ENCODE measurements around the gene C15orf39.
"Not testable (repeated sequence)": the region's sequence is repeated elsewhere in the genome, so short reads cannot be mapped to it uniquely, and the experiment has no call there.

C15orf39 gene

DNA sequence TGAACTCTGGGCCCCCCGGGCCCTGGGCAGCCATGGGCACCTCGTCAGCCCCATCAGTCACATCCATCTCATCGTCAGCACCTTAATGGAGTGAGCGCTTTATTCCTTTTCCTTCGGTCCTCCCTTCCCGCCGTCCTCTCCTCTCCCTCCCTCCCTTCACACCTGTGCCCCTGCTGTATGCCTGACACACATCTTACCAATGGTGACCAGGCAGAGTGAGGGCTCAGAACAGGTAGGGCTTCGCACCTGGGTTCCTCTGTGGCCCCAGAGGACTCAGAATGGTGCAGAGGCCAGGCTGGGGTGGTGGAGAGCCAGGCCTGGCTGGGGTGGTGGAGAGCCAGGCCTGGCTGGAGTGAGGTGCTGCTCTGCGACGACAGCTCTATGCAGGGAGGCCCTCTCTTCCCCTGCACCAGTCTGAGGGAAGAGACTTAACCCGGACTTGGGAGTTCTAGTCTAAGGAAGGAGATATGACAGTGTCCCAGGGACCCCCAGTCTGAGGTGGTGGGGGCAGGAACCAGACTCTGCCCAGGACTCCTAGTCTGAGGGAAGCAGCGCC is 11.6 kb downstream of the C15orf39 start:
- no peak for DNase-seq

DNA sequence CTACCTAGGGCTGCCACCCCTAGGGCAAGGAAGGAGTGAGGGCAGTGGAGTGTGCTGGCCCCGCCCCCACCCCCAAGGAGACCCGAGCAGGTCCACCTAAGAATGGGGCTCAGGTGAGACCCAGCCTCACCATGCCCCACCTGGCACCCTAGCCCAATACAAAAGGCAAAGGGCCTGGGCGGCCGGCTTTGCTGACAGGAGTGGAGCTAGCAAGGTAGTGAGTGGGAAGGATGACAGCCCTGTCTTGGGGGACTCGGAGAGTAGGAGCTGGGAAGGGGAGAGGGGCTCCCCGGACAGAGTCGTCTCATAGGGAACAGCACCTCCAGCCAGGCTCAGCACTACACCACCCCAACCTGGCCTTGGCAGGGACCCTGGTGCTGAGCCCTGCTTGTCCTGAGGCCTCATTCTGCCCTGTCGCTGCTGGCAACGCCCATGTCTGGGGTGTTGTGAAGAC is 12.1 kb downstream of the C15orf39 start:
- DNase-seq, result no peak

DNA sequence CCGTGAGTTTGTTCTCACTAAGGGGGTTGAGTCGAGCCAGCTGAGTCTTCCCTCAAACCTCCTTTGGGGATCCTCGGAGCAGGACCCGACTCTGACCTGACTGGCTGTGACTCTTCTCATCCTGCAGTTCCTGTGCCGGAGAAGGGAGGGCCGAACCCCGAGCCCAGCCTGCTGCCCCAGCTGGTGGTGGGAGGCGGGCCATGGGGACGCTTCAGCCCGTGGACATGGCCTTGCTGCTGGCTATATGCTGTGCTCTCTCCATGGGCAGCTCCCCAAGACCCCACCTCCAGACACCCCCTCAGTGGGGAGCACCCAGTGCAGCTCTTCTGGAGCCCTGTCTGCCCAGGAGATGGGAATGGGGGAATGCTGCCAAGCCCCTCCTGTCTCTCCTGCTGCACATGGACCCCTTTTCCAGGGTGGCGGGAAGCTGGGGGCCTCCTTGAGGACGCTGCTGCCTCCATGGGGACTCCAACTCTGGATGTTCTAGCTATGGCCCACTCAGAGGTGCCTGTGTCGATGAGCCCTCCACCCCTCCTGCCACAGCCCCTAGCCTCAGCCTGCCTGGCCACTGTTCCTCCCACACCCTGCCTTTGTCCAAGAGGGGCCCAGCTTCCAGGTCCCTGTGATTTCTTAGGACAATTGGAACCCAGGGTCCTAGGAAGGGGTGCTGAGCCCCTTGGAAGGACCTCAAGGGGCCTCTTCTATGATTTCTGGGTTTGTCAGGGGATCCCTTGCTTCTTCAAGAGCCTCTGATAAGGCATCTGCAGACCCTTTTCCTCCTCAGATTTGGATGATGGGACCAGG is 12.8 kb downstream of the C15orf39 start:
- DNase-seq, result no peak

DNA sequence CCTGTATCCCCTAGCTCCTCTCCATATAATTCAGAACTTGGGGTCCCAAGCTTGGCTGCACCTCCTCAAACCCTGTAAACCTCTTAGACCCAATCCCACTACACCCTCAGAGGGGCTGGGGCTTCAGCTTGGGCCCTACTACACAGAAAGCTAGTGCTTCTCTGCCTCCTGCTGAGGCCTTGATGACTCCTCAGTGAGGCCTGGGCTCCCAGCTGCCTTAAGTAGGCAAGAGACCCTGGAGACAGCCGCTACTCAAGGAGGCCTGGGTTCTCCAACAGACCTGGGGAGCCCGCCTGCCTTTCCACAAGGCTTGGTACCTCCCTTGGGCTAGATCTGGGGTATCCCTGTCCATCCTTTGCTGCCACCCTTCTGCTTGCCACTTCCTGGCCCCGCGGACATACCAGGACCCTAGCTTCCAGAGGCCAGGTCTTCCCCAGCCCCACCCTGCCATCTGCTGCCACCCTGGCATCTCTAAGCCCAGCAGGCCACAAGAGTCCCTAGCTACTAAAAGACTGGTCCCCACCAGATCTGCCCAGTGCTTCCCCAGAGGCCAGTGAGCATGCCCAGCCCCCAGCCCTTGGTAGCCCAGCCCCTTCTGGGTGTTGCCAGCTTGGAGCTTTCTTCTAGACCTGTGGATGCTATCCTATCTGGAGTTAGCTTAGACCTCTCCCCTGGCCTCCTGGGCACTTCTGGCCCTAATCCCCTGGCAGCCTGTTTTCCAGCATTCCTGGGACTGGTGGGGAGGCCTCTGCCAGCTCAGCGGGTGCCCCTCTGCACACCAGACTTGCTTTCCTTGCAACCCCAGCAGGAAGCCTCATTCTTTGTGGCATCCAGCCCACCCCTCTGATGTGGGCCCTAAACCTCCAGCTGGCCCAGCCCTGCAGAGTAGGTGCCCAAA is 13.7 kb downstream of the C15orf39 start:
- no peak for DNase-seq

DNA sequence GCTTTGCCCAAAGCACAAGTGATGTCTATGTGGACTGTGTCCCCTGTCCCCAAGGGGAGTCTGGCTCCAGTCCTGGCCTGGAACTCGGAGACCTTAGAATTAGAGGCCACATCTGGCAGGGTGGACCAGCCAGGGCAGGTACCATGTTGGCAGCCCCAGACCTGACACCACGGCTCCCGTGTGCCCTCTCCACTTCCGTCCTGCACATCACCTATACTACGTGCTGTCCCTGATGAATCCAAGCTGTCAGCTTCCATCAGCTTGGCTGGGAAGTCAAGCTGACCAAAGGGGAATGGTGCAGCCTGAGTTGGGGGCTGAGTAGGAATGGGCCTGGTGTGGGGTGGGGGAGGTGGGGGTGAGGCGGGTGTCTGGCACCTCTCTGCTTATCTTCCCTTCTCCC is 15.3 kb downstream of the C15orf39 start:
- DNase-seq, result no peak

DNA sequence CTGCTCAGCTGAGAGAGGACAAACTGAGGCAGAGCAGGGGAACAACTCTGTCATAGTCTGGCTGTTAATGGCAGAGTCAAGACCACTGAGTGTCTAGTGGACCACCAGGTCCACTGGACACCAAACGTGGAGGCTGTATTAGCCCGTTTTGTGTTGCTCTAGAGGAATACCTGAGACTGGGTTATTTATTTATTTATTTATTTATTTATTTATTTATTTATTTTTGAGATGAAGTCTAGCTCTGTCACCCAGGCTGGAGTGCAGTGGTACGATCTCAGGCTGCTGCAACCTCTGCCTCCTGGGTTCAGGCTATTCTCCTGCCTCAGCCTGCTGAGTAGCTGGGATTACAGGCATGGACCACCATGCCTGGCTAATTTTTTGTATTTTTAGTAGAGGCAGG is 15.9 kb downstream of the C15orf39 start:
- DNase-seq, result not testable (repeated sequence)

DNA sequence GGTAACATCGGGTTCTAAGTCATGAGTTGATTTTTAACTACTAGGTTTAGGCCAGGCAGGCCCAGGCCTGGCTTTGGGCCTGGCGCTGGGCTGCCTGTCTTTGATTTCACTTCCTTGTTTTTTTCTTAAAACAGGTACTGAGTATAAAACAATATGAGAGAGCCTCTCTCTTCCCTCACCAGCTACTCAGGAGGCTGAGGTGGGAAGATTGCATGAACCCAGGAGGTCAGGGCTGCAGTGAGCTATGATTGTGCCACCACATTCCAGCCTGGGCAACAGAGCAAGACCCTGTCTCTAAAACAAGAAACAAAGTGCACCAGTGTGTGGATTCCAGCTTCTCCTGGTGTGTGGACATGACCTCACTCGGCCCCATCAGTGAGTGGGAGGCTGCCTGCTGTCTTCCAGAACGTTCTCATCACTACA is 17.8 kb downstream of the C15orf39 start:
- DNase-seq, result not testable (repeated sequence)

DNA sequence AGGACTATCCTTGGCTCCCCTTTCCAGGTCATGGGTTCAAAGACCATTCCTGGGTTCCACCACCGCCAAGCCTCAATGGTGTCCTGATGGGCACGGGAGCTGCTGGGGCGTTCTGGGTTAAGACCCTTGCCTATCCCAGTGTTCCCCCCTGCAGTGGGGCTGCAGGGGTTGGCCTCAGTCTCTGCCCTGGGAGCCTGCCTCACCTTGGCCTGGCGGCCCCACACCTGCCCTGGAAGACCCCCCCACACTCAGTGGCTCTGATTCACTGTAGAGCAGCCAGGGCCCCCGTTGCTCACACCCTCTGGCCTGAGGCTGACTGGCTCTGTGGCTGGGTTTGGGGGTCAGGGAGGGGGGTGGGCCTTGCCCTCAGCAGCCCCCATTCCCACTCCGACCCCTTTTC is 22.0 kb downstream of the C15orf39 start:
- DNase-seq, result no peak

DNA sequence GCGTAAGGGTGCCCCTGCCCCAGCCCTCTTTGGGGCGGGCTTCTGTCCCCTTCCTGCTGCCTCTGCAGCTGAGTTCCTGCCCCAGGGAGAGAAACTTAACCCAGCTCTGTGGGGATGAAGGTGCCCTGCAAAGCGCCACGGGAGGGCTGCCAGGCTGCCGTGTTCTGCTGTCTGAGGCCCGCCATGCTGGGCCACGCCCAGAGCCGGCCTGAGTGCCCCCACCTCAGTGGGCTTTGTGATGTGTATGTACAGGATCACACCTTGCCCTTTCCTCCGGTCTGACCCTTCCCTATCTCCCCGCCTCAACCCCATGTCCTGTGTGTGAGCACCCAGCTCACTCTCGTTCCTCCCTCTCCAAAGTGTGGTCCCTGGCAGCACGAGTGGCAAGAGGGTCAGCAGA is 22.6 kb downstream of the C15orf39 start:
- no peak for DNase-seq

DNA sequence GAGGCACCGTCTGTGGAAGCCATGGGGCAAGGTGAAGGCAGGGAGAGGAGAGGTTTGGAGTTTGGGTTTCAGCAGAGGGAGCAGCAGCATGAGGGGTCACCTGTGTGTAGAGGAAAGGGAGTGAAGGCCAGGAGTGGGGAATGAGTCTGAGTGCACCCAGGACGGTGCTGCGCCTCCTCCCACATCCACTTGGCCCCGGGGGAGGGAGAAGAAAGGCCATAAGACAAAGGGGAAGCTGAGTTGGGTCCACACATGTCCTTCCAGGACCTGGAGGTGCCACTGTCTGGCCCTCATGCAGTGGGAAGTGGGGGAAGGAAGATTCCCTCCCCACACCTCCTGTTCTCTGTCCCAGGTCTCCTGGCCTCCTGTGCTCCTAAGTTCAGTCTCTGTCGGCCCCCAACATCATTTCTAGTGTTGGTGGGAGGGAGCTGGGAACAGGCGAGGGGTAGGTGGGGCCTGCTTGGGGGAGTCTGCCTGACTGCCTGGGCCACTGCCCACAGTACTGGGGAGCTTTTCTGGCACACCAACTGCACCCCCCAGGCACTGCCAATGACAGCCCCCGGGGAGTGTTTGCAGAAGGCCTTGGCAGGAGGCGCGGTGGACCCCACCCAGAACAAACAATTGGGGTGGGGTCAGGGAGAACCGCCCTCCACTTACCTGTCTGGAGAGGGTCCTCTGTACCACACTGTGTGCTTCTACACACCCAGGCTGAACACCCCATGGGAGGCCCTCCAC is 23.6 kb downstream of the C15orf39 start:
- DNase-seq, result not testable (repeated sequence)

DNA sequence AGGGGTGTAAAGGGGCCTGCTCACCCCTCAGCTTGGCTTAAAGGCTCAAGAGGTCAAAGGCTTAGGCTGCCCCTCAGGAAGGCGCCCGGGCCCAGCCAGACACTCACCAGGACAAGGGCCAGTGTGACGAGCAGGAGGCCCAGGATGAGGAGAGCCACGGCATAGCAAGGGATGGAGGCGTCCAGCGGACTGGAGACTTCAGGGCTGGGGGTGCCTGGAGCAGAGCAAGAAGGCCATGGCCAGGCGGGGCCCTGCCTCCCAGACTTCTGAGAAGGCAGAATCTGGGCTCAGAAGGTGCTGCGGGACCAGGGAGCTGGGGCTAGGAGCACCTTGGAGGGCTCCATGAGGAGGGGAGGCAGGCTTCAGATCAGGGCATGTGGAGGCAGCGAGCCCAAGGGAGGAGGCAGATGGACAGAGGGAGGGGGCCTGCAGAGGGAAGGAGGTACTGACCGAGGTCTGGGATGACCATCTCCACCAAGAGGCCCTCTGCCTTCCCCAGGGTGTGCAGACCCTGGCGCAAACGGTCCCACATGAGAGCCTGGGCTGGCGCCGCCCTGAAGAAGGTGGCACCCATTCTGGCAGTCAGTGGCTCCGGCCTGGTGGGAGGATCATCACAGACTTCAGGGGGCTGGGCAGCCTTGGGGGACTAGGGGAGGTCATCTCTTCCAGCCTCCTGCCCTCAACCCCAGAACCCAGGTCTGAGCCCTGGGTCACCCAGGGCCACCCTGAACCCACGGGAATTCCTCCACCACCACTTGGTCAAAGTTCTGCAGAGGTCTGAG is 24.5 kb downstream of the C15orf39 start:
- DNase-seq, result no peak

DNA sequence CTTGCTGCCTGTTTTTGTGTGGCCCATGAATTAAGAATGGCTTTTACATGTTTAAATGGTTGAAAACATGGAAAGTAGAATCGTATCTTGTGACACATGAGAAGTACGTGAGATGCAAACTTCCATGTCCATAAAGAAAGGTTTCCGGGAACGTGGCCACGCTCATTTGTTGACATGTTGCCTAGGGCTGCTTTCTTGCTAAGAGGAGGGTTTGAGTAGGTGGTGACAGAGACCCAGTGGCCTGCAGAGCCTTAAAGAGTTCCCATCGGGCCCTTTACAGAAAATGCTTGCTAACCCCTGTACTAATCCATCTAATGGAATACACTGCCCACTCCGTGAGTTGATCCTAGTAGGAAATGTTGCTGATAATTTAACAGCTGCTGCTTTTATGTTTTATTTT is 25.4 kb downstream of the C15orf39 start:
- not testable (repeated sequence) for DNase-seq

DNA sequence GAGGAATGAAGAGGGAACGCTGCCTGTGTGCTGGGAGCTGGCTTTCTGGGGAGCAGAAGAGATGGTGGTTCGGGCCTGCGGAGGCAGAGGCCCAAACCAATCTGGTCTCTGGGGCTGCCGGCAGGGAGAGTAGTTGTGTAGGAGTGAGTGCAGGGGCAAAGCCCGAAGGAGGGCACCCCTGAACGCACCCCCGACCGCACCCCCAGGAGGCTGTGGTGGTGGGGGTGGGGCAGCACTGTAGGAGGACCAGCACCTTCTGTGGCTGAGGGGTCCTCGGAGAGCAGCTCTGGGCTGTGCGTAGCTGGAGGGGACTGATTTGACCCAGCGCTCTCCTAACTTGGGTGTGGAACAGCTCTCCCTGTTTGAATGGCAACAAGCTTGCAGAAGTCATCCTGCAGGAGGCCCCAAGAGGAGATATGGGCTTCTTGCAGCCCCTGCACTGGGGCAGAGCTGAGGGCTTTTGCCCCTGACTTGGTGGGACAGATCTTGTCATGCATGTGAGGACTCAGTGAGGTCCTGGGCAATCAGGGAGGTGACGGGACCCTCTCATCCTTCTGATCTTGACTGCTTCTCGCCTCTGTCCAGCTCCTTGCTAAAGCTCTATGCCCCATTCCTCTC is 26.1 kb downstream of the C15orf39 start:
- no peak for DNase-seq

DNA sequence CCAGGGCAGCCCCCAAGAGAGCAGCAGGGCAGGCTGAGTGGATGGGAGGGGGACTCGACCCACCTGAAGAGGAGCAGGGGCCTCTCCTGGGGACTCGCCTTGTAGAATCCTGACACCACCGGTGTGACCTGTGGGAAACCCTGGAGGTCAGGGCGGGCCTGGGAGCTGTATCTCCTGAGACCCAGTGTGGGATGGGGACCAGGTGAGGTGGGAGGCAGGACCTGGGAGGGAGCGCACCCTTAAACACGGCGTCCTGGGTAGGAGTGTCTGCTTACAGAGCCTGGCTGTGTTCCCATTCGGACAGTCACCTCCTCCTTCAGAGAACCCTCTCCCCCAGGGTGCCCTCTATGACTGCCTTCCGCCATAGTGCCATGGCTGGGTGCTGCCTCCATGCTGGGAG is 27.1 kb downstream of the C15orf39 start:
- no peak for DNase-seq

DNA sequence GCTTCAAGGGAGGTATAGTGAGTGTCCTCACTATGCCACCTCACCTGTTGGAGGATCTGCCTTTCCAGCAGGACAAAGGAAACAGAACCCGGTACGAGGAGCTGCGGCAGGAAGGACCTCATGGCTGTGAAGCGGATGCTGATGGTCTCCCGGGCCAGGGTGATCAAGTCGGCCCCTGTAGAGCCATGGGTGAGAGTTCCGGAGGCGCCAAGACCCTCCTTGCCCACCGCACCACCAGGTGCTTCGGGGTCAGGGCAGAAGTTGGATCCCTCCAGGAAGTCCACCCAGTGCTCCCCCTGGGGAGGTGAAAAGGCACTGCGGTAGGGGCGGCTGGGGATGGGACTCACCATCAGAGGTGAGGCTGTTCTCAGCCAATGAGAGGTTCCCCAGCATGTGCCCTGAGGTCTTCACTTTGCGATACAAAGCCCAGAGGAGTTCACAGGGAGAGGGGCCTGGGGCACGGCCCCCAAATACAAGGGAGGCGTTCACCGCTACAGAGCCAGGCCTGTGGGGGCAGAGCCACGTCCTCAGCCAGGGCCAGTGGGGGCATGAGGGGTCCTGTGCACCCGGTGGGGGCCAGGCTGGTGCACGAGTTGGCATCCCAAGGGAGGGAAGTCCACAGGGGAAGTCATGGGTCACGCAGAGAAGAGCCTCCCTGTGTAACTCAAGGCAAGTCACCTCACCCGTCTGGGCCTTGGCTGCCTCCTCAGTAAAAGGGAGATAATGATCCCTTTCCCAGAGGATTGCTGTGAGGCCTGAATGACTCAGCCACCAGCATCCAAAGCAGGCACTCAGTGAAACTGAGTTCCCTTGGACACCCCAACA is 27.7 kb downstream of the C15orf39 start:
- DNase-seq, result no peak

DNA sequence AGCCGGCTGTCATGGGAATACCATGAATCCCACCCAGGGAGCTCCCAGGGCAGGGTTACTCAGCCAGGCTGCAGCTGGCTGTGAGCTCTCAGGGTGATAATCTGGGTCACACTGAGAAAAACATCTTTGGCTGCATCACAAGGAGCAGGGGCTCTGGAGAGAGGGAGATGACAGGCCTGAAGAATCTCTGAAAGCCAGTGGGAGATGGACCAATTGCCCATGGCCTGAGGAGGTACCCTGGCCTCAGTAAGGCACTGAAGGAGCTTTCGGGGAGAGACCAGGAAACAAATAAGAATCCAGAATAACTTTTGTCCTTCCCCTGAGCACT is 28.3 kb downstream of the C15orf39 start:
- DNase-seq, result no peak

DNA sequence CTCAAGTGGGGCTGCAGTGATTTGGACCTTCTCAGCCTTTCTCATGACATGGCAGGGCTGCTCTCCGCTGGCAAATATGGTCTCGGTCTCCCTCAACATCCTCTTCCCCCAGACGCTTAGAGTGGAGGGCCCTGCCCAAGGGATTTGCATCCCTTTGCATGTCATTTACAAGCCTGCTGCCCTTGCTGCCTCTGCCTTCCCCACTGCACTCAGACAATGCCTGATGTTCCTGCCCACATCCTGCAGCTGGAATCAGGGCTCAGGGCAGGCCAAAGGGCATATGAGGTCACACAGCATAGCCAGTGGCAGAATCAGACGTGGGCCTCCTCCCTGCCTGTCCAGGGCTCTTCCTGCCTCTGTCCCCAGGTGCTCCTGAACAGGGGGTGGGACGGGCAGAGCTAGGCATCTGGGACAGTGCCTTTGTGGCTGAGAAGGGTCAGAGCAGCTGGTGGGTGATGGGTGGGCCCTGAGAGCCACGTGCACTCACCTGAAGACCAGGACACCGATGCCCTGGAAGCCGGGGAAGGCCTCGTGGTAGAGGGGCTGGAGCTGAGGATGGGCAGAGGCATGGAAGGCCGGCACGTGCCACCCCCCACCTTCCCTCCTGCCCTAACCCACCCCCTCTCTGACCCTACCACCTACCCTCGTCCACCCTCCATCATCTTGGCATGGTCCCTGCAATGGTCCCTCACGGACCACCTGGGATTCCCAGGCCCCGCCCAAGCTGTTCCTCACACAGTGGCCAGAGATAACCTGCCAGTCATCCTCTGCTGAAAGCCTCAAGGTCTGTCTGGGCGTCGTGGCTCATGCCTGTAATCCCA is 29.1 kb downstream of the C15orf39 start:
- DNase-seq, result no peak

DNA sequence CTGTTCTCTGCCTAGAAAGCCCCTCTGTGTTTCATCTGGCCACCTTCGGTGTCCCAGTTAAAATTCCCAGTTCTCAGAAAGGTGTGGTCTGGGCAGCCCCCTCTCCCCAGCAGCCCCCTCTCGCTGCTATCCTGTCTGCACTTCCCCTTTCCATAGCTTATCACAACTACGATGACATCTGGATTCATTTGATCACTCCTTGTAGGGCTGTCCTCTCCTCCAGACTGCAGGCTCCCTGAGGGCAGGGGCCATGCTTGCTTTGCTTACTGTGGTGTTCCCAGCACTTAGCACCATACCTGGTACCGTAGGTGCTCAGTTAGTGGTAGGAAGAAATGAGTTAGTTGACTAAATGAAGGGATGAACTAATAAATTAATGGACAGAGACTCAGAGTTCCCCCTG is 30.2 kb downstream of the C15orf39 start:
- no peak for DNase-seq

DNA sequence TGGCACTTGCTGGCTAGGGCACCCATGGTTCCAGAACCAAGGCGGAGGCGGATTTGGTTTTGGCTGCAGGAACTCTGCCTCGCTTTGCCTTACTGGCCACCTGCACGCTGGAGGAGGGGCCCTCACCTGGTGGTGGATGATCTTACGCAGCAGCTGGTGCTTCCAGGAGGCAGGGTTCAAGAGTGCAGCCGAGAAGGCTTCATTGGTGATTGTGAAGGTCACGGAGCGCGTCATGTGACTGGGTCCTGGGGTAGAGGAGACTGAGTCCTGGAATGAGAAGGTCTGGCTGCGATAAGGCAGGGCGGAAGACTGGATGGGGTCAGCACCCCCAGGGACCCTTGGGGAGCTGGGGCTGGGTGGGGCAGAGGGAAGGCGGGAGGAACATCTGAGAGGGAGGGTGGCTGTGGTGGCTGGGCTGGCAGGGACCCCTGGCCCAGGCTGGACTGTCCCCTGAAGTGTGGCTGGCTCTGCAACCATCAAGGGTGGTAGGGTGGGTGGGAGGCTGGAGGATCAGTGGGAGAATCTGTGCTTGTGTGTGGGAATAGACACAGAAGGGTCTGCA is 30.7 kb downstream of the C15orf39 start:
- DNase-seq, result no peak
